Stimulated activated CD8-positive, alpha-beta memory T cell treated with anti-CD3 and anti-CD28 coated beads, Interleukin-4, amount 100 ng/mL, for 24 hours (primary cell): ENCODE measurements around the gene LCORL.
"Not testable (repeated sequence)": the region's sequence is repeated elsewhere in the genome, so short reads cannot be mapped to it uniquely, and the experiment has no call there.

Experiments used
- DNase-seq: peaks from one replicate; pipeline ENCODE4 v3.0.0-alpha.2; 2020; ENCODE audit warnings: low read depth

Gene LCORL

GRCh38 chr4:18020145-18020670 lies 1.3 kb downstream of the LCORL start:
- no peak for DNase-seq

- DNase-seq: no peak
Measured at GRCh38 chr4:18014269-18014668, 7.3 kb downstream of the LCORL start.

- DNase-seq: no peak
Measured at GRCh38 chr4:18012807-18013462, 8.6 kb downstream of the LCORL start.

GRCh38 chr4:18012134-18012806 lies 9.3 kb downstream of the LCORL start:
- no peak for DNase-seq

GRCh38 chr4:18007625-18008024 lies 13.9 kb downstream of the LCORL start:
- no peak for DNase-seq

GRCh38 chr4:18006432-18006831 lies 15.1 kb downstream of the LCORL start:
- not testable (repeated sequence) for DNase-seq

- DNase-seq: no peak
Measured at GRCh38 chr4:17997129-17997528, 24.4 kb downstream of the LCORL start.

GRCh38 chr4:17995165-17995564 lies 26.4 kb downstream of the LCORL start:
- no peak for DNase-seq

GRCh38 chr4:17985832-17986231 lies 35.7 kb downstream of the LCORL start:
- no peak for DNase-seq

GRCh38 chr4:17981063-17981462 lies 40.5 kb downstream of the LCORL start:
- DNase-seq: no peak

- DNase-seq: no peak
Measured at GRCh38 chr4:17968721-17969120, 52.8 kb downstream of the LCORL start.

- DNase-seq: no peak
Measured at GRCh38 chr4:17967078-17967477, 54.5 kb downstream of the LCORL start.

GRCh38 chr4:17966312-17966711 lies 55.2 kb downstream of the LCORL start:
- DNase-seq: no peak

- no peak for DNase-seq
Measured at GRCh38 chr4:17964576-17964975, 57.0 kb downstream of the LCORL start.

GRCh38 chr4:17962171-17962570 lies 59.4 kb downstream of the LCORL start:
- DNase-seq: no peak

GRCh38 chr4:17961249-17961648 lies 60.3 kb downstream of the LCORL start:
- DNase-seq: no peak

- no peak for DNase-seq
Measured at GRCh38 chr4:17958181-17958580, 63.4 kb downstream of the LCORL start.

- no peak for DNase-seq
Measured at GRCh38 chr4:17957688-17958087, 63.9 kb downstream of the LCORL start.

- no peak for DNase-seq
Measured at GRCh38 chr4:17956245-17956644, 65.3 kb downstream of the LCORL start.

- DNase-seq: no peak
Measured at GRCh38 chr4:17945303-17945702, 76.3 kb downstream of the LCORL start.

- no peak for DNase-seq
Measured at GRCh38 chr4:17941731-17942130, 79.8 kb downstream of the LCORL start.

- DNase-seq: no peak
Measured at GRCh38 chr4:17939054-17939453, 82.5 kb downstream of the LCORL start.

GRCh38 chr4:17934286-17934685 lies 87.3 kb downstream of the LCORL start:
- no peak for DNase-seq

GRCh38 chr4:17933126-17933525 lies 88.4 kb downstream of the LCORL start:
- no peak for DNase-seq
